ENCODE measurements around the gene ENTREP1. TPM values are rescaled to one million over a fixed set of nuclear protein-coding genes. Genes with fewer than 3 reads are reported as not detected.

ENTREP1 gene
- total and polyA plus RNA-seq, 2 donors (not counting 1 experiment from before 2014, with no cell fraction given), result 0.06 TPM; not detected in 1

- Histone ChIP-seq H2AFZ (ENCODE audit: low read length) (no peak overlapping the region), H3K9me3 (ENCODE audit: control insufficient read depth, insufficient read depth, low read depth, low read length) (no peaks in the 10 kb centered on the region), H3K4me3 (replicated peaks in 1 of 4; ENCODE audit: control extremely low read depth in 1 of 4, insufficient read depth in 1 of 4, low read depth in 3 of 4, low read length in 4 of 4) (no peak overlapping the region), H3K27ac (ENCODE audit: insufficient read depth, low read length) (no peak overlapping the region), H3K79me2 (ENCODE audit: control insufficient read depth, insufficient read depth, low read length) (no peaks in the 10 kb centered on the region), H3K9ac (ENCODE audit: insufficient read depth, low read length) (no peak overlapping the region), H3K27me3 (ENCODE audit: control insufficient read depth, insufficient read depth, low read length) (no peaks in the 10 kb centered on the region), H4K20me1 (ENCODE audit: control insufficient read depth, extremely low read depth, insufficient read depth, low read length) (no peaks in the 10 kb centered on the region), H3K4me1 (ENCODE audit: control insufficient read depth, extremely low read depth, insufficient read depth, low read length) (no peaks in the 10 kb centered on the region), H3K36me3 (ENCODE audit: control insufficient read depth, insufficient read depth, low read length) (no peaks in the 10 kb centered on the region), H3K4me2 (ENCODE audit: extremely low read depth, insufficient read depth, low read length) (no peak overlapping the region)
- DNase-seq (ENCODE audit: low read depth in 2 of 2), result no peak
- TF ChIP-seq CTCF (conservative IDR thresholded peaks at IDR 0.05 in 1 of 2, IDR thresholded peaks at IDR 0.05 in 1 of 2; ENCODE audit: low read depth in 1 of 2, low read length in 2 of 2) (no peak), EZH2 (IDR thresholded peaks at IDR 0.05; ENCODE audit: low read length, missing control alignments) (no peak)
These were observed 95.7 kb downstream of the ENTREP1 start for GRCh38 chr9:69420611-69421270.

GRCh38 chr9:69421908-69422801, 97.1 kb downstream of the ENTREP1 start:
- Histone ChIP-seq H2AFZ (ENCODE audit: low read length) (no peak overlapping the region), H3K9me3 (ENCODE audit: control insufficient read depth, insufficient read depth, low read depth, low read length) (no peaks in the 10 kb centered on the region), H3K4me3 (replicated peaks in 1 of 4; ENCODE audit: control extremely low read depth in 1 of 4, insufficient read depth in 1 of 4, low read depth in 3 of 4, low read length in 4 of 4) (no peak overlapping the region), H3K9ac (ENCODE audit: insufficient read depth, low read length) (no peak overlapping the region), H3K79me2 (ENCODE audit: control insufficient read depth, insufficient read depth, low read length) (no peaks in the 10 kb centered on the region), H3K27me3 (ENCODE audit: control insufficient read depth, insufficient read depth, low read length) (no peaks in the 10 kb centered on the region), H3K27ac (ENCODE audit: insufficient read depth, low read length) (no peak overlapping the region), H3K4me2 (ENCODE audit: extremely low read depth, insufficient read depth, low read length) (no peak overlapping the region), H3K4me1 (ENCODE audit: control insufficient read depth, extremely low read depth, insufficient read depth, low read length) (no peaks in the 10 kb centered on the region), H4K20me1 (ENCODE audit: control insufficient read depth, extremely low read depth, insufficient read depth, low read length) (no peaks in the 10 kb centered on the region), H3K36me3 (ENCODE audit: control insufficient read depth, insufficient read depth, low read length) (no peaks in the 10 kb centered on the region)
- TF ChIP-seq EZH2 (IDR thresholded peaks at IDR 0.05; ENCODE audit: low read length, missing control alignments), result no peak
- TF ChIP-seq CTCF (conservative IDR thresholded peaks at IDR 0.05 in 1 of 2, IDR thresholded peaks at IDR 0.05 in 1 of 2; ENCODE audit: low read depth in 1 of 2, low read length in 2 of 2), result peak; percentile 71 to 78
- DNase-seq (ENCODE audit: low read depth in 2 of 2), result peak; percentile 40 to 68

DNA sequence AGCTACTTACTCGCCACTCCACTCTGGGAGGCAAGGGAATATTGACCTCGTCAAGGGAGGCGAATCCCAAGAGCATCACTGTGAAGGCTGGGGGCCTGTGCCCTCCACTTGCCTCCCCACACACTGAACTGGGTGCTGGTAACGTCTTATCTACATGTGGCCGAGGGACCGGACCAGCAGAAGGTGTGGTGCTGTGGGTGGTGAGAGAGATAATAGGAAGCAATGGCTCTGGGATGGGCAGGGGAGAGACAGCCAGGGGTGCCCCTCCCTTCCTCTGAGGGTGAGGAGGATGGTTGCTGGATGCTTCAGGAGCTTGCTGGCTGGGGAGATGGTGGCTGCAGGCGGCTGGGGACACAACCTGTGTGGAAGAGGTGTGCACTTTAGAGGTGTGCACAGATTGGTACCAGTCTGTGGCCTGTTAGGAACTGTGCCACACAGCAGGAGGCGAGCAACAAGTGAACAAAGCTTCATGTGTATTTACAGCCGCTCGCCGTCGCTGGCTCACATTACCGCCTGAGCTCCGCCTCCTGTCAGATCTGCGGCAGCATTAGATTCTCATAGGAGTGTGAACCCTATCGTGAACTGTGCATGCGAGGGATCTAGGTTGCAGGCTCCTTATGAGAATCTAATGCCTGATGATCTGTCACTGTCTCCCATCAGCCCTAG, 100.3 kb downstream of the ENTREP1 start:
- no peak overlapping the region for H2AFZ ChIP-seq (ENCODE audit: low read length)
- DNase-seq (ENCODE audit: low read depth in 2 of 2), result no peak
- H3K4me2 ChIP-seq (ENCODE audit: extremely low read depth, insufficient read depth, low read length), result no peak overlapping the region
- H4K20me1 ChIP-seq (ENCODE audit: control insufficient read depth, extremely low read depth, insufficient read depth, low read length), result no peaks in the 10 kb centered on the region
- no peak overlapping the region for H3K4me3 ChIP-seq (replicated peaks in 1 of 4; ENCODE audit: control extremely low read depth in 1 of 4, insufficient read depth in 1 of 4, low read depth in 3 of 4, low read length in 4 of 4)
- no peak overlapping the region for H3K9ac ChIP-seq (ENCODE audit: insufficient read depth, low read length)
- H3K27me3 ChIP-seq (ENCODE audit: control insufficient read depth, insufficient read depth, low read length), result no peaks in the 10 kb centered on the region
- H3K36me3 ChIP-seq (ENCODE audit: control insufficient read depth, insufficient read depth, low read length), result no peaks in the 10 kb centered on the region
- H3K9me3 ChIP-seq (ENCODE audit: control insufficient read depth, insufficient read depth, low read depth, low read length), result no peaks in the 10 kb centered on the region
- H3K27ac ChIP-seq (ENCODE audit: insufficient read depth, low read length), result no peak overlapping the region
- TF ChIP-seq EZH2 (IDR thresholded peaks at IDR 0.05; ENCODE audit: low read length, missing control alignments) (no peak), CTCF (conservative IDR thresholded peaks at IDR 0.05 in 1 of 2, IDR thresholded peaks at IDR 0.05 in 1 of 2; ENCODE audit: low read depth in 1 of 2, low read length in 2 of 2) (no peak)
- H3K79me2 ChIP-seq (ENCODE audit: control insufficient read depth, insufficient read depth, low read length), result no peaks in the 10 kb centered on the region
- H3K4me1 ChIP-seq (ENCODE audit: control insufficient read depth, extremely low read depth, insufficient read depth, low read length), result no peaks in the 10 kb centered on the region

All from fibroblast of lung (primary cell).